Stomach (tissue), 9 donors: ENCODE measurements around the gene PKD2. TPM values are rescaled to one million over a fixed set of nuclear protein-coding genes. Genes with fewer than 3 reads are reported as not detected.

Source experiments
- DNase-seq, 2 donors: peaks; one replicate each; pipeline versions ENCODE4 v3.0.0 to v3.0.0-alpha.2; 2013 to 2019
- H3K27ac ChIP-seq, 5 donors: fragments of 200-600 bp in 4 of 5; sonication (generic) in 4 of 5; one replicate each; pipeline ENCODE4 v1.5.1; 2013 to 2019; ENCODE audit warnings: mild to moderate bottlenecking in 1 of 5, moderate library complexity in 1 of 5
- H3K27me3 ChIP-seq, 3 donors: fragments of 200-600 bp; sonication (generic); one replicate each; pipeline ENCODE4 v1.5.1; 2017 to 2019; ENCODE audit warnings: mixed run types in 1 of 3
- H3K36me3 ChIP-seq, 4 donors: fragments of 200-600 bp; sonication (generic); 1 replicate in 3 of 4; 2 replicates in 1 of 4; pipeline ENCODE4 v1.5.1; 2016 to 2019
- H3K4me1 ChIP-seq, 4 donors: fragments of 200-600 bp; sonication (generic); one replicate each; pipeline ENCODE4 v1.5.1; 2016 to 2019
- H3K4me3 ChIP-seq, 4 donors: fragments of 200-600 bp; sonication (generic) in 3 of 4; one replicate each; pipeline ENCODE4 v1.5.1; 2016 to 2019; ENCODE audit warnings: mild to moderate bottlenecking in 1 of 4
- H3K9me3 ChIP-seq, 4 donors: fragments of 200-600 bp; sonication (generic); one replicate each; pipeline ENCODE4 v1.5.1; 2016 to 2019
- EP300 ChIP-seq: sonication (generic); formaldehyde crosslinking; IDR thresholded peaks from one replicate; pipeline ENCODE4 v1.6.1; 2017; ENCODE audit warnings: antibody characterized with exemption
- POLR2A ChIP-seq, 4 donors: fragments of 450-650 bp; IDR thresholded peaks; one replicate each; pipeline ENCODE4 v1.6.1; 2016; ENCODE audit warnings: antibody characterized with exemption in 4 of 4, control low read depth in 2 of 4, mild to moderate bottlenecking in 1 of 4, moderate library complexity in 1 of 4
- POLR2AphosphoS5 ChIP-seq, 3 donors: sonication (generic); formaldehyde crosslinking; IDR thresholded peaks; one replicate each; pipeline ENCODE4 v1.6.1; 2016; ENCODE audit warnings: antibody characterized with exemption in 3 of 3
- WGBS, 5 donors: extraction: QIAGEN DNeasy Blood & Tissue Kit in 3 of 5; methylation state at CpG; one replicate each; pipeline versions ENCODE4 v1.1.5 to v1.1.7; 2013 to 2018; 5-methylcytosine and 5-hydroxymethylcytosine counted together
- intact Hi-C: fragments of 100-400 bp; cut with DNase I; formaldehyde crosslinking; loops from one replicate; pipeline ENCODE4 v1.15.1; 2023; ENCODE audit warnings: low total_unique reads
- polyA plus RNA-seq, 3 donors: library from polyadenylated mRNA; stranded (reverse); fragments of 200-250 nt; gene quantifications; one replicate each; pipeline ENCODE4 v1.2.3, GENCODE V29; 2013
- total RNA-seq, 5 donors: library from RNA; depleted of rRNA; stranded (reverse); fragments of >200 nt; gene quantifications; one replicate each; pipeline versions ENCODE4 v1.1.0 to v1.2.3, GENCODE V29; 2014 to 2016
- TF ChIP-seq, protein P1 (sequence below), 7 experiments: fragments of 450-650 bp in 4 of 7; fragments of 200-600 bp in 3 of 7; sonication (generic) in 3 of 7; IDR thresholded peaks; one replicate each; pipeline ENCODE4 v1.5.1; 2016 to 2019; ENCODE audit warnings: antibody characterized with exemption in 7 of 7, control low read depth in 2 of 7, mild to moderate bottlenecking in 1 of 7
- donor health status: healthy with polysubstance abuse.
- donor health status: Bipolar disorder and iron deficiency.
- donor health status: healthy.

PKD2 gene
- total and polyA plus RNA-seq, 8 donors: 4.0 to 209 (median 32.7) TPM

DNA sequence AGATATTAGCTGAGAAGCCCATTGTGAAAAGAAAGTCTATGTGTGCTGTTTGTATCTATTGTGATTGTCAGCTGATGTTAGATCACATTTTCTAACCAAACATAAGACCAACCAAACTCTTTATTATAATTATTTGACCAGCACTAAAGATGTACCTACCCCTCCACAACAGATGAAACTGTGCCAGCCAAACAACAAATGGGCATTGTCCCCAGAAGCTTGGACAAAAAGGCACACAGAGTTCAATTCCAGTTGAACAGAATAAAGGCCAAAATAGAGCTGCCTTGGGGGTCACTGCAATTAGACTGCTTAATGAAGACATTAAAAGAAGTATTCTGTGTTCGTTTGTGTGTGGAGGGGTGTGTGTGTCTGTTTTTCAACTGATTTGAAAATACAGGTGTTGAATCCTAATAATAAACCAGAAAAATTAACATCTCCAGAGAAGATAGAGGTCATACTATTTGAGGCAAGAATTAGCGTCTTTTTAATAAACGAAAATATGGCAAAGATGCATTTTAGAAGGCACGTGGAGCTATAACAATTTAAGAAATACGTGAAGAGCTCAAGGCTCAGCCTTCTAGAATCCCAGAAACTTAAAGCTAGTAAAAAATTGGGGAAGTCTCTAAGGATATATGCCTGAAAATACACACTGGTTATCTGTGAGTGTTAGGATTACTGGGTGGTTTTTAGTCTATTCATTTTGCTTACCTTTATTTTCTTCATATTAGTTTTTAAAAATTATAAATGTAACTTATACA is 29.7 kb upstream of the PKD2 start:
- no peak overlapping the region for H3K27ac ChIP-seq
- no peaks in the 10 kb centered on the region for H3K9me3 ChIP-seq
- H3K27me3 ChIP-seq: peaks cover 0 to 21% (median 7%) of the 10 kb centered on the region in 3 donors
- TF ChIP-seq, protein P1, sequence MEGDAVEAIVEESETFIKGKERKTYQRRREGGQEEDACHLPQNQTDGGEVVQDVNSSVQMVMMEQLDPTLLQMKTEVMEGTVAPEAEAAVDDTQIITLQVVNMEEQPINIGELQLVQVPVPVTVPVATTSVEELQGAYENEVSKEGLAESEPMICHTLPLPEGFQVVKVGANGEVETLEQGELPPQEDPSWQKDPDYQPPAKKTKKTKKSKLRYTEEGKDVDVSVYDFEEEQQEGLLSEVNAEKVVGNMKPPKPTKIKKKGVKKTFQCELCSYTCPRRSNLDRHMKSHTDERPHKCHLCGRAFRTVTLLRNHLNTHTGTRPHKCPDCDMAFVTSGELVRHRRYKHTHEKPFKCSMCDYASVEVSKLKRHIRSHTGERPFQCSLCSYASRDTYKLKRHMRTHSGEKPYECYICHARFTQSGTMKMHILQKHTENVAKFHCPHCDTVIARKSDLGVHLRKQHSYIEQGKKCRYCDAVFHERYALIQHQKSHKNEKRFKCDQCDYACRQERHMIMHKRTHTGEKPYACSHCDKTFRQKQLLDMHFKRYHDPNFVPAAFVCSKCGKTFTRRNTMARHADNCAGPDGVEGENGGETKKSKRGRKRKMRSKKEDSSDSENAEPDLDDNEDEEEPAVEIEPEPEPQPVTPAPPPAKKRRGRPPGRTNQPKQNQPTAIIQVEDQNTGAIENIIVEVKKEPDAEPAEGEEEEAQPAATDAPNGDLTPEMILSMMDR (IDR thresholded peaks at IDR 0.05): no peak
- no peak for TF ChIP-seq POLR2AphosphoS5 (IDR thresholded peaks at IDR 0.05)
- no peak for TF ChIP-seq POLR2A (IDR thresholded peaks at IDR 0.05)
- TF ChIP-seq EP300: no peak
- H3K4me3 ChIP-seq: no peak overlapping the region
- WGBS, 5 donors: 84 to 92% (median 87%) methylated on average over 5 of the region's 5 CpGs
- intact Hi-C loops: loop anchor here (10.0 kb wide), 1 partner anchor 123 kb away; no protein-coding TSS in a partner anchor
- DNase-seq: no peak
- peaks cover 0 to 13% (median 5%) of the 10 kb centered on the region in 4 donors for H3K4me1 ChIP-seq
- H3K36me3 ChIP-seq: no peaks in the 10 kb centered on the region

DNA sequence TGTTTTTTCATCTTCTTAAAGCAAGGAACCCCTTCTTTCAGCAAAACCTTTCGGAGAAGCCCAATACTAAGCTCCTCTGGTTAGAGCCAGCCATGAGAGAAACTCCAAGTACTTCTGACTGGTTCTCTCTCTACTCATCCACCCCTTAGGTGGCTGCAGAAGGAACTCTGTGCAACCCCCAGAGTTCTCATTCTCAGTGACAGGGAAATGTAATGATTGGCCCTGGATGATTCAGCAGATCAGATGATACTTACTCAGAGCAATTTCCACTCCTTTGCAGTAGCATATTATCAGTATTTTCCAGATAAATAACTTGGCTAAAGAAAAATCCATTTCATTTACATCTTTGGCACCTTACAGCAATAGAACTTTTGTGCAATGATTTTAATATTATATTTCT is 28.8 kb upstream of the PKD2 start:
- H3K27ac ChIP-seq: no peak overlapping the region
- H3K4me1 ChIP-seq: peaks cover 0 to 8% (median 1%) of the 10 kb centered on the region in 4 donors
- TF ChIP-seq POLR2A (IDR thresholded peaks at IDR 0.05) (no peak), POLR2AphosphoS5 (IDR thresholded peaks at IDR 0.05) (no peak), EP300 (no peak)
- TF ChIP-seq, protein P1 (IDR thresholded peaks at IDR 0.05): no peak
- no peak overlapping the region for H3K4me3 ChIP-seq
- H3K36me3 ChIP-seq: no peaks in the 10 kb centered on the region
- intact Hi-C loops: loop anchor here (10.0 kb wide), 1 partner anchor 124 kb away; no protein-coding TSS in a partner anchor
- H3K9me3 ChIP-seq: no peaks in the 10 kb centered on the region
- no peak for DNase-seq
- 90 to 100% (median 96%) methylated on average over 1 of the region's 1 CpG for WGBS, 5 donors
- peaks cover 0 to 12% (median 7%) of the 10 kb centered on the region in 3 donors for H3K27me3 ChIP-seq

DNA sequence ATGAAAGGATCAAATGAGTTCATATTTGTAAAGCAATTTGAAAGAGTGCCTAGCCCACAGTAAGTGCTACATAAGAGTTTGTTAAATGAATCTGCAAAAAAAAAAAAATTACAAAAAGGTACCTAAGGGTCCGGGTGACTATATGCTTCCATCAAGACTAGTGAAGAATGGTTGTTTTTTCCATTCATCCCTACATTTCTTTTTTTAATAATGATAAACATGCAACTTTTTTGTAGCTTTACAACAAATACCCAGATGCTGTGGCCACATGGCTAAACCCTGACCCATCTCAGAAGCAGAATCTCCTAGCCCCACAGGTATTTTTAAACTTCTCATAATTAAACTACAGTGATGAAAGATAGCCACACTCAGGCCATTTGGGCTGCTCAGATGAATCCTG is 27.6 kb upstream of the PKD2 start:
- no peak overlapping the region for H3K4me3 ChIP-seq
- 84 to 100% (median 90%) methylated on average over 1 of the region's 1 CpG for WGBS, 5 donors
- TF ChIP-seq EP300 (no peak), POLR2AphosphoS5 (IDR thresholded peaks at IDR 0.05) (no peak)
- TF ChIP-seq, protein P1 (IDR thresholded peaks at IDR 0.05): no peak
- intact Hi-C loops: loop anchor here (10.0 kb wide), 1 partner anchor 125 kb away; no protein-coding TSS in a partner anchor
- peaks cover 0 to 5% (median 0%) of the 10 kb centered on the region in 4 donors for H3K4me1 ChIP-seq
- no peaks in the 10 kb centered on the region for H3K9me3 ChIP-seq
- H3K36me3 ChIP-seq: no peaks in the 10 kb centered on the region
- no peak overlapping the region for H3K27ac ChIP-seq
- no peak for DNase-seq
- H3K27me3 ChIP-seq: peaks cover 0 to 9% (median 6%) of the 10 kb centered on the region in 3 donors

DNA sequence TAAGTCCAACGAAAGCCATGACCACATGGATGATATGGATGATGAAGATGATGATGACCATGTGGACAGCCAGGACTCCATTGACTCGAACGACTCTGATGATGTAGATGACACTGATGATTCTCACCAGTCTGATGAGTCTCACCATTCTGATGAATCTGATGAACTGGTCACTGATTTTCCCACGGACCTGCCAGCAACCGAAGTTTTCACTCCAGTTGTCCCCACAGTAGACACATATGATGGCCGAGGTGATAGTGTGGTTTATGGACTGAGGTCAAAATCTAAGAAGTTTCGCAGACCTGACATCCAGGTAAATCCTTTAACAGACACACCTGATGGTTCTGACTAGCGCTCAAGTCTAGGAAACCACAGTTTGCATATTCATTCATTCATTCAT is 25.9 kb upstream of the PKD2 start:
- 87 to 93% (median 92%) methylated on average over 8 of the region's 8 CpGs for WGBS, 5 donors
- DNase-seq: no peak
- no peak overlapping the region for H3K4me3 ChIP-seq
- TF ChIP-seq POLR2A (IDR thresholded peaks at IDR 0.05) (no peak), POLR2AphosphoS5 (IDR thresholded peaks at IDR 0.05) (no peak), EP300 (no peak)
- TF ChIP-seq, protein P1 (IDR thresholded peaks at IDR 0.05): no peak
- H3K36me3 ChIP-seq: no peaks in the 10 kb centered on the region
- H3K27ac ChIP-seq: no peak overlapping the region
- no peaks in the 10 kb centered on the region for H3K4me1 ChIP-seq
- intact Hi-C loops: no loop called here
- H3K9me3 ChIP-seq: no peaks in the 10 kb centered on the region
- peaks cover 0 to 3% (median 0%) of the 10 kb centered on the region in 3 donors for H3K27me3 ChIP-seq
